Endothelial cell of umbilical vein (primary cell): ENCODE data around the gene ADRA2C. TPM values are rescaled to one million over a fixed set of nuclear protein-coding genes. Genes with fewer than 3 reads are reported as not detected.

Experiments
- BruUV-seq: library from RNA; stranded (reverse); fragments of 400-500 nt; replicated peaks from 2 replicates; lab custom pipeline; 2021; lab: Mats Ljungman, UMichigan
- CTCF ChIA-PET: fragments of 300-600, 350-600 bp; sonication (Branson Sonifier 250); formaldehyde crosslinking; loops from one replicate; lab custom pipeline; 2021; ENCODE audit warnings: antibody characterized with exemption, inconsistent platforms; lab: Charles Lee
- POLR2A ChIA-PET: fragments of 300-600, 350-600 bp; sonication (Branson Sonifier 250); formaldehyde crosslinking; loops from one replicate; lab custom pipeline; 2021; ENCODE audit warnings: antibody characterized with exemption, inconsistent platforms; lab: Charles Lee
- DNase-seq: peaks from one replicate; pipeline ENCODE4 v3.0.0-alpha.2; 2011; ENCODE audit warnings: low read depth, low spot score
- FAIRE-seq: peaks from 2 replicates; lab custom pipeline; 2011; peaks lifted over from hg19 to GRCh38; lab: Jason Lieb, UNC
- H2AFZ ChIP-seq: 2 replicates; pipeline ENCODE4 v1.6.0; 2012; ENCODE audit warnings: low read depth, low read length, control low read depth, inconsistent platforms
- H3K27ac ChIP-seq: 2 replicates; pipeline ENCODE4 v1.5.1; 2011; ENCODE audit warnings: low read depth, mild to moderate bottlenecking, control low read depth, low read length, moderate library complexity; ENCODE audit not compliant: insufficient read depth
- H3K27me3 ChIP-seq, 2 experiments: 2 replicates each; pipeline versions ENCODE4 v1.6.0 to v1.6.1; 2011; ENCODE audit warnings: low read length in 2 of 2, mixed read lengths in 1 of 2; ENCODE audit not compliant: control insufficient read depth in 2 of 2, insufficient read depth in 2 of 2
- H3K36me3 ChIP-seq, 2 experiments: 2 replicates in 1 of 2; 3 replicates in 1 of 2; pipeline ENCODE4 v1.5.1; 2011; ENCODE audit warnings: low read length in 2 of 2, mild to moderate bottlenecking in 1 of 2, moderate library complexity in 1 of 2; ENCODE audit not compliant: control insufficient read depth in 2 of 2, insufficient read depth in 2 of 2; ENCODE audit errors: extremely low read depth in 1 of 2
- H3K4me1 ChIP-seq: 3 replicates; pipeline ENCODE4 v1.5.1; 2011; ENCODE audit warnings: mild to moderate bottlenecking, low read length; ENCODE audit not compliant: control insufficient read depth, insufficient read depth; ENCODE audit errors: extremely low read depth
- H3K4me2 ChIP-seq: 2 replicates; pipeline ENCODE4 v1.6.1; 2011; ENCODE audit warnings: low read length, control low read depth, mixed read lengths; ENCODE audit not compliant: insufficient read depth
- H3K4me3 ChIP-seq, 3 experiments: fragments of 200-600 bp in 1 of 3; sonication (generic), shearing (Covaris generic) in 1 of 3; replicated peaks in 1 of 3; 2 replicates each; pipeline ENCODE4 v1.5.1; 2011 to 2016; ENCODE audit warnings: control low read depth in 3 of 3, low read length in 3 of 3, mild to moderate bottlenecking in 2 of 3, inconsistent platforms in 1 of 3, low read depth in 1 of 3, moderate library complexity in 1 of 3; ENCODE audit not compliant: insufficient read depth in 1 of 3
- H3K79me2 ChIP-seq: 2 replicates; pipeline ENCODE4 v1.6.0; 2012; ENCODE audit warnings: low read length, inconsistent platforms; ENCODE audit not compliant: control insufficient read depth, insufficient read depth
- H3K9ac ChIP-seq: replicated peaks from 2 replicates; pipeline ENCODE3; 2011; ENCODE audit warnings: low read length, control low read depth; ENCODE audit not compliant: insufficient read depth; ENCODE audit errors: extremely low read depth
- H3K9me1 ChIP-seq: replicated peaks from 3 replicates; pipeline ENCODE4 v1.6.0; 2011; ENCODE audit warnings: mild to moderate bottlenecking, low read length; ENCODE audit not compliant: control insufficient read depth, insufficient read depth; ENCODE audit errors: extremely low read depth
- H3K9me3 ChIP-seq: replicated peaks from 2 replicates; pipeline ENCODE4 v1.5.1; 2012; ENCODE audit warnings: low read length, inconsistent platforms; ENCODE audit not compliant: control insufficient read depth, insufficient read depth
- H4K20me1 ChIP-seq: replicated peaks from 2 replicates; pipeline ENCODE3; 2011; ENCODE audit warnings: mild to moderate bottlenecking, low read length; ENCODE audit not compliant: control insufficient read depth, insufficient read depth; ENCODE audit errors: extremely low read depth
- CTCF ChIP-seq, 2 donors: IDR thresholded peaks; 1 replicate in 1 of 2; 2 replicates in 1 of 2; pipeline ENCODE4 v1.5.1; 2011; ENCODE audit warnings: low read length in 2 of 2, mild to moderate bottlenecking in 2 of 2, moderate library complexity in 2 of 2, control low read depth in 1 of 2, inconsistent platforms in 1 of 2, low read depth in 1 of 2; ENCODE audit not compliant: insufficient read depth in 1 of 2; ENCODE audit errors: extremely low read depth in 1 of 2
- EZH2 ChIP-seq: IDR thresholded peaks from 2 replicates; pipeline ENCODE4 v1.6.1; 2012; ENCODE audit warnings: borderline replicate concordance, low read depth, mild to moderate bottlenecking, moderate library complexity, low read length, inconsistent platforms; ENCODE audit not compliant: severe bottlenecking
- FOS ChIP-seq: IDR thresholded peaks from 2 replicates; pipeline ENCODE4 v1.6.1; 2011; ENCODE audit warnings: mild to moderate bottlenecking, low read length, moderate library complexity, borderline replicate concordance; ENCODE audit not compliant: insufficient read depth
- GATA2 ChIP-seq: IDR thresholded peaks from 2 replicates; pipeline ENCODE4 v1.7.0; 2011; ENCODE audit warnings: low read depth, mild to moderate bottlenecking, moderate library complexity, mixed read lengths, low read length; ENCODE audit not compliant: insufficient read length, insufficient read depth
- JUN ChIP-seq: IDR thresholded peaks from 2 replicates; pipeline ENCODE4 v1.6.1; 2011; ENCODE audit warnings: borderline replicate concordance, low read depth; ENCODE audit not compliant: insufficient read length, insufficient read depth
- MAX ChIP-seq: IDR thresholded peaks from 2 replicates; pipeline ENCODE4 v1.6.1; 2011; ENCODE audit not compliant: insufficient read depth, insufficient read length
- MYC ChIP-seq: IDR thresholded peaks from one replicate; pipeline ENCODE4 v1.6.1; 2011; ENCODE audit warnings: mild to moderate bottlenecking, low read depth, low read length
- POLR2A ChIP-seq: IDR thresholded peaks from 2 replicates; pipeline ENCODE4 v1.6.1; 2012; ENCODE audit warnings: low read depth, mild to moderate bottlenecking, control low read depth, low read length
- POLR2AphosphoS5 ChIP-seq: IDR thresholded peaks from 2 replicates; pipeline ENCODE4 v1.6.1; 2012; ENCODE audit warnings: low read depth, mild to moderate bottlenecking, control low read depth, low read length, moderate library complexity; ENCODE audit not compliant: insufficient read depth
- dilution Hi-C: fragments of 300-500 bp; cut with MboI; formaldehyde crosslinking; loops from one replicate; pipeline ENCODE4 v1.15.0; 2019; ENCODE audit warnings: low sequenced_read_pairs; ENCODE audit not compliant: extremely low pct_ligation_motif_present
- intact Hi-C: fragments of 100-400 bp; cut with micrococcal nuclease; formaldehyde crosslinking; loops from one replicate; pipeline ENCODE4 v1.10.0; 2022
- polyA plus RNA-seq, 4 experiments: library from polyadenylated mRNA; depleted of rRNA in 3 of 4; stranded (reverse) in 3 of 4; unstranded in 1 of 4; fragments of >200 nt; gene quantifications; 2 replicates each; pipeline versions ENCODE4 v1.2.1 to v1.2.3, GENCODE V29; 2011 to 2012; ENCODE audit warnings: missing spikeins in 1 of 4
- total RNA-seq: library from RNA; stranded (reverse); gene quantifications from 2 replicates; pipeline ENCODE4 v1.2.3, GENCODE V29; 2021

ADRA2C gene
- total and polyA plus RNA-seq, 2 donors (not counting 3 experiments of a cell fraction or from before 2014, with no cell fraction given): 0.03 to 0.40 TPM

GRCh38 chr4:3771164-3771809, 5.1 kb downstream of the ADRA2C start:
- no peak overlapping the region for H3K27ac ChIP-seq
- H4K20me1 ChIP-seq: no peaks in the 10 kb centered on the region
- H3K9ac ChIP-seq: no peak overlapping the region
- no peak overlapping the region for H2AFZ ChIP-seq
- DNase-seq: no peak
- no peak overlapping the region for H3K4me2 ChIP-seq
- intact Hi-C loops (no loop called here), dilution Hi-C loops (no loop called here)
- CTCF ChIA-PET: interaction anchor here (1.6 kb wide), 1 partner anchor 110 kb away, joined by 5 read pairs; no protein-coding TSS in a partner anchor
- H3K9me1 ChIP-seq: no peaks in the 10 kb centered on the region
- BruUV-seq: no TSS peak
- no peaks in the 10 kb centered on the region for H3K79me2 ChIP-seq
- no peaks in the 10 kb centered on the region for H3K4me1 ChIP-seq
- no peaks in the 10 kb centered on the region for H3K36me3 ChIP-seq
- H3K9me3 ChIP-seq: no peaks in the 10 kb centered on the region
- no peak for FAIRE-seq
- H3K4me3 ChIP-seq: no peak overlapping the region
- POLR2A ChIA-PET: no interaction called here
- peaks cover 19 to 20% of the 10 kb centered on the region in 2 experiments for H3K27me3 ChIP-seq
- TF ChIP-seq MAX (no peak), EZH2 (no peak), MYC (no peak), POLR2A (no peak), JUN (no peak), FOS (no peak), GATA2 (no peak), POLR2AphosphoS5 (no peak), CTCF (IDR thresholded peaks at IDR 0.05; ENCODE audit: extremely low read depth in 1 of 2, insufficient read depth in 1 of 2, low read depth in 1 of 2, low read length in 2 of 2) (no peak)
